ENCODE data around the gene TXNRD1. TPM values are rescaled to one million over a fixed set of nuclear protein-coding genes. Genes with fewer than 3 reads are reported as not detected.
A peak's percentile ranks its signal among the peaks of the same experiment; 100 is the strongest.

The TXNRD1 gene
- total RNA-seq, 1 experiment from 2014 or later = 327 TPM

- Histone ChIP-seq H3K9me2 (ENCODE audit: insufficient read depth) (no peaks in the 10 kb centered on the region), H2AFZ (ENCODE audit: low read depth, low read length, poor library complexity, severe bottlenecking) (no peak overlapping the region), H3K27me3 (ENCODE audit: insufficient read depth, low read length) (no peaks in the 10 kb centered on the region), H3K9ac (ENCODE audit: low read length) (no peak overlapping the region), H3K4me1 (ENCODE audit: control insufficient read depth in 1 of 2, insufficient read depth in 2 of 2, low read length in 2 of 2) (no peaks in the 10 kb centered on the region), H4K20me1 (ENCODE audit: insufficient read depth) (peaks cover 30% of the 10 kb centered on the region; the same call in 1 of the 2 replicates), H3K79me2 (ENCODE audit: insufficient read depth, low read length) (peaks cover 98% of the 10 kb centered on the region), H3K9me3 (ENCODE audit: control insufficient read depth in 1 of 2, insufficient read depth in 1 of 2, low read depth in 1 of 2, low read length in 2 of 2) (no peaks in the 10 kb centered on the region), H3K27ac (ENCODE audit: low read depth, low read length) (no peak overlapping the region), H3K4me3 (replicated peaks in 1 of 2; ENCODE audit: low read depth in 1 of 2, low read length in 2 of 2) (no peak overlapping the region), H3K4me2 (ENCODE audit: low read length) (no peak overlapping the region), H3K36me3 (ENCODE audit: control insufficient read depth in 1 of 2, insufficient read depth in 2 of 2, low read length in 2 of 2) (peaks cover 73 to 95% of the 10 kb centered on the region in 2 experiments)
- intact Hi-C loops (cut with micrococcal nuclease) = no loop called here
- ChIA-PET CTCF (no interaction called here), POLR2A (no interaction called here), RAD21 (ENCODE audit: low non-redundant PET in 1 of 2, low total read pairs in 2 of 2, uncharacterized antibody in 2 of 2, unreplicated experiment in 2 of 2) (no interaction called here)
- ATAC-seq (no peak), DNase-seq (ENCODE audit: low read depth, low spot score) (no peak)
- no TSS peak for BruUV-seq (replicated peaks)
- TF ChIP-seq POLR2AphosphoS5 (IDR thresholded peaks at IDR 0.05; ENCODE audit: low read depth, low read length) = peak; percentile 19; the same call in 1 of the 2 replicates
- no peak for TF ChIP-seq CEBPB (IDR thresholded peaks at IDR 0.05; ENCODE audit: low read depth)
Observed at GRCh38 chr12:104316936-104317335, 101.4 kb downstream of the TXNRD1 start.

DNA sequence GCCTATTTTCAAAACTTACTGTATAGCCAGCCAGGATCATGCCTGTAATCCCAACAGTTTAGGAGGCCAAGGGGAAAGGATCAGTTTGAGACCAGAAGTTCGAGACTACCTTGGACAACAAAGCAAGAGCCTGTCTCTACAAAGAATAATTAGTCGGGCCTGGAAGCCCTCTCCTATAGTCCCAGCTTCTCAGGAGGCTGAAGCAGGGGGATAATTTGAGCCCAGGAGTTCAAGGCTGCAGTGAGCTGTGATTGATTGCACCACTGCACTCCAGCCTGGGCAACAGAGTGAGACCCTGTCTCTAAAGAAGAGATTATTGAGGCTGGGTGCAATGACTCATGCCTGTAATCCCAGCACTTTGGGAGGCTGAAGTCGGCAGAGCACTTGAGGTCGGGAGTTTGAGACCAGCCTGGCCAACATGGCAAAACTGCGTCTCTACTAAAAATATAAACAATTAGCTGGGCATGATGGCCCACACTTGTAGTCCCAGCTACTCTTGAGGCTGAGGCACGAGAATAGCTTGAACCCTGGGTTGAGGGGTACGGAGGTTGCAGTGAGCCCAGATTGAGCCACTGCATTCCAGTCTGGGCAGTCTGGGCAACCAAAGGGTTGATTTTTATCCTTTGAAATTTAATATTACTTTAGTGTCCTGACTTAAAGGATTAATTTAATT is 102.1 kb downstream of the TXNRD1 start:
- BruUV-seq (replicated peaks) = no TSS peak
- Histone ChIP-seq H3K9ac (ENCODE audit: low read length) (no peak overlapping the region), H3K27ac (ENCODE audit: low read depth, low read length) (no peak overlapping the region), H3K4me2 (ENCODE audit: low read length) (no peak overlapping the region), H3K4me1 (ENCODE audit: control insufficient read depth in 1 of 2, insufficient read depth in 2 of 2, low read length in 2 of 2) (no peaks in the 10 kb centered on the region), H3K4me3 (replicated peaks in 1 of 2; ENCODE audit: low read depth in 1 of 2, low read length in 2 of 2) (no peak overlapping the region), H2AFZ (ENCODE audit: low read depth, low read length, poor library complexity, severe bottlenecking) (no peak overlapping the region), H3K9me2 (ENCODE audit: insufficient read depth) (no peaks in the 10 kb centered on the region), H3K9me3 (ENCODE audit: control insufficient read depth in 1 of 2, insufficient read depth in 1 of 2, low read depth in 1 of 2, low read length in 2 of 2) (no peaks in the 10 kb centered on the region), H3K79me2 (ENCODE audit: insufficient read depth, low read length) (peaks cover 97% of the 10 kb centered on the region), H3K36me3 (ENCODE audit: control insufficient read depth in 1 of 2, insufficient read depth in 2 of 2, low read length in 2 of 2) (peaks cover 69 to 90% of the 10 kb centered on the region in 2 experiments), H4K20me1 (ENCODE audit: insufficient read depth) (peaks cover 35% of the 10 kb centered on the region; the same call in 1 of the 2 replicates), H3K27me3 (ENCODE audit: insufficient read depth, low read length) (no peaks in the 10 kb centered on the region)
- CTCF ChIA-PET = no interaction called here
- POLR2A ChIA-PET = no interaction called here
- DNase-seq (ENCODE audit: low read depth, low spot score) = no peak
- TF ChIP-seq YY1 (IDR thresholded peaks at IDR 0.05; ENCODE audit: extremely low read depth, insufficient replicate concordance, low read depth, low read length) (no peak), ELF1 (IDR thresholded peaks at IDR 0.05; ENCODE audit: borderline replicate concordance, low read depth) (no peak), EZH2 (IDR thresholded peaks at IDR 0.05) (no peak), EGR1 (IDR thresholded peaks at IDR 0.05; ENCODE audit: low read depth) (no peak), MAX (IDR thresholded peaks at IDR 0.05) (no peak), SIN3A (IDR thresholded peaks at IDR 0.05; ENCODE audit: low read depth) (no peak), SRF (IDR thresholded peaks at IDR 0.05; ENCODE audit: low read depth) (no peak), EZH2phosphoT487 (IDR thresholded peaks at IDR 0.05; ENCODE audit: borderline replicate concordance) (no peak), RAD21 (IDR thresholded peaks at IDR 0.05; ENCODE audit: low read depth) (no peak)
- TF ChIP-seq, protein P1, sequence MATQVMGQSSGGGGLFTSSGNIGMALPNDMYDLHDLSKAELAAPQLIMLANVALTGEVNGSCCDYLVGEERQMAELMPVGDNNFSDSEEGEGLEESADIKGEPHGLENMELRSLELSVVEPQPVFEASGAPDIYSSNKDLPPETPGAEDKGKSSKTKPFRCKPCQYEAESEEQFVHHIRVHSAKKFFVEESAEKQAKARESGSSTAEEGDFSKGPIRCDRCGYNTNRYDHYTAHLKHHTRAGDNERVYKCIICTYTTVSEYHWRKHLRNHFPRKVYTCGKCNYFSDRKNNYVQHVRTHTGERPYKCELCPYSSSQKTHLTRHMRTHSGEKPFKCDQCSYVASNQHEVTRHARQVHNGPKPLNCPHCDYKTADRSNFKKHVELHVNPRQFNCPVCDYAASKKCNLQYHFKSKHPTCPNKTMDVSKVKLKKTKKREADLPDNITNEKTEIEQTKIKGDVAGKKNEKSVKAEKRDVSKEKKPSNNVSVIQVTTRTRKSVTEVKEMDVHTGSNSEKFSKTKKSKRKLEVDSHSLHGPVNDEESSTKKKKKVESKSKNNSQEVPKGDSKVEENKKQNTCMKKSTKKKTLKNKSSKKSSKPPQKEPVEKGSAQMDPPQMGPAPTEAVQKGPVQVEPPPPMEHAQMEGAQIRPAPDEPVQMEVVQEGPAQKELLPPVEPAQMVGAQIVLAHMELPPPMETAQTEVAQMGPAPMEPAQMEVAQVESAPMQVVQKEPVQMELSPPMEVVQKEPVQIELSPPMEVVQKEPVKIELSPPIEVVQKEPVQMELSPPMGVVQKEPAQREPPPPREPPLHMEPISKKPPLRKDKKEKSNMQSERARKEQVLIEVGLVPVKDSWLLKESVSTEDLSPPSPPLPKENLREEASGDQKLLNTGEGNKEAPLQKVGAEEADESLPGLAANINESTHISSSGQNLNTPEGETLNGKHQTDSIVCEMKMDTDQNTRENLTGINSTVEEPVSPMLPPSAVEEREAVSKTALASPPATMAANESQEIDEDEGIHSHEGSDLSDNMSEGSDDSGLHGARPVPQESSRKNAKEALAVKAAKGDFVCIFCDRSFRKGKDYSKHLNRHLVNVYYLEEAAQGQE (IDR thresholded peaks at IDR 0.05; ENCODE audit: low read depth) = no peak
- intact Hi-C loops (cut with micrococcal nuclease) = no loop called here
- RAD21 ChIA-PET (ENCODE audit: low non-redundant PET in 1 of 2, low total read pairs in 2 of 2, uncharacterized antibody in 2 of 2, unreplicated experiment in 2 of 2) = no interaction called here
- no peak for ATAC-seq
